Testis (tissue), 3 donors: ENCODE results near the gene JMJD6. TPM values are rescaled to one million over a fixed set of nuclear protein-coding genes. Genes with fewer than 3 reads are reported as not detected.

ENCODE experiments used
- DNase-seq: peaks from one replicate; pipeline ENCODE4 v3.0.0-alpha.2; 2019
- H3K27ac ChIP-seq, 2 donors: fragments of 200-600 bp; sonication (generic); one replicate each; pipeline ENCODE4 v1.5.1; 2019
- H3K27me3 ChIP-seq: fragments of 200-600 bp; sonication (generic); one replicate; pipeline ENCODE4 v1.5.1; 2019
- H3K36me3 ChIP-seq: fragments of 200-600 bp; sonication (generic); one replicate; pipeline ENCODE4 v1.5.1; 2017; ENCODE audit warnings: low read depth; ENCODE audit errors: missing control alignments
- H3K4me1 ChIP-seq: fragments of 200-600 bp; sonication (generic); one replicate; pipeline ENCODE4 v1.5.1; 2019
- H3K4me3 ChIP-seq, 2 donors: fragments of 200-600 bp; sonication (generic); one replicate each; pipeline ENCODE4 v1.5.1; 2017 to 2019
- H3K9me3 ChIP-seq: fragments of 200-600 bp; sonication (generic); one replicate; pipeline ENCODE4 v1.5.1; 2017
- CTCF ChIP-seq, 3 experiments: fragments of 450-650 bp in 2 of 3; fragments of 200-600 bp in 1 of 3; sonication (generic) in 1 of 3; IDR thresholded peaks; one replicate each; pipeline ENCODE4 v1.5.1; 2016 to 2019; ENCODE audit warnings: antibody characterized with exemption in 3 of 3, mild to moderate bottlenecking in 2 of 3, moderate library complexity in 1 of 3
- POLR2A ChIP-seq: fragments of 450-650 bp; IDR thresholded peaks from one replicate; pipeline ENCODE4 v1.6.1; 2017; ENCODE audit warnings: antibody characterized with exemption, mild to moderate bottlenecking, moderate library complexity
- WGBS, 2 donors: methylation state at CpG; one replicate each; pipeline ENCODE4 v1.1.5; 2018; 5-methylcytosine and 5-hydroxymethylcytosine counted together
- intact Hi-C: fragments of 100-400 bp; cut with DNase I; formaldehyde crosslinking; loops from one replicate; pipeline ENCODE4 v1.15.1; 2023; ENCODE audit warnings: low total_unique reads
- polyA plus RNA-seq: library from polyadenylated mRNA; stranded (reverse); fragments of 350-450 nt; fragmentation: Illumina TruSeq; extraction: RNeasy Lipid Tissue Mini Kit (QIAGEN cat#74804); gene quantifications from one replicate; pipeline ENCODE4 v1.2.3, GENCODE V29; 2014; ENCODE audit warnings: low read depth, low replicate concordance; ENCODE audit not compliant: insufficient read depth
- total RNA-seq, 2 donors: library from RNA; depleted of rRNA; stranded (reverse); fragments of >200 nt; gene quantifications; one replicate each; pipeline ENCODE4 v1.2.3, GENCODE V29; 2016

JMJD6 gene
- total and polyA plus RNA-seq, 3 donors from 2014 or later = 31.7 to 44.6 (median 40.5) TPM

DNA sequence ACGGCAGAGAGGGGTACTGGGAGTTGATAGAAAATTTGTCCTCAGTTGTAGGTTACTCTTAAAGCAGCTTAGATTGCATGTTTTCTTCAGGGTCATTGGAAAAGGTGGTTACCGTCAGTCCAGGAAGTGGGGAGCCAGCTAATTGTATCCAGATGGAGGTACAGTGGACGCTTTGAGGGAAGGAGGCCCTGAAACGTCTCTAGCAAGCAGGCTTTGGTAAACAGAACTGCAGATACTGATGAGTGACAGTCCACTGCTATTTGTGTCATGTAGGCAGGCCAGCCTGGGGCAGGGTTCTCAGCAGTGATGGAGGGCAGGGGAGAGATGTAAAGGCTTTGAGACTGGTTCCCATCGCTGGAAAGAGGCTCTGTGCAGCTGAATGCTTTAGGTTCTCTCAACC is 52.7 kb downstream of the JMJD6 start:
- Histone ChIP-seq H3K36me3 (no peaks in the 10 kb centered on the region), H3K27me3 (no peaks in the 10 kb centered on the region), H3K4me1 (peaks cover 11% of the 10 kb centered on the region), H3K4me3 (no peak overlapping the region), H3K9me3 (no peaks in the 10 kb centered on the region), H3K27ac (no peak overlapping the region)
- intact Hi-C loops = no loop called here
- 39 to 66% methylated on average over 5 of the region's 5 CpGs for WGBS, 2 donors
- TF ChIP-seq CTCF (IDR thresholded peaks at IDR 0.05) = no peak
- no peak for TF ChIP-seq POLR2A
- DNase-seq = no peak

DNA sequence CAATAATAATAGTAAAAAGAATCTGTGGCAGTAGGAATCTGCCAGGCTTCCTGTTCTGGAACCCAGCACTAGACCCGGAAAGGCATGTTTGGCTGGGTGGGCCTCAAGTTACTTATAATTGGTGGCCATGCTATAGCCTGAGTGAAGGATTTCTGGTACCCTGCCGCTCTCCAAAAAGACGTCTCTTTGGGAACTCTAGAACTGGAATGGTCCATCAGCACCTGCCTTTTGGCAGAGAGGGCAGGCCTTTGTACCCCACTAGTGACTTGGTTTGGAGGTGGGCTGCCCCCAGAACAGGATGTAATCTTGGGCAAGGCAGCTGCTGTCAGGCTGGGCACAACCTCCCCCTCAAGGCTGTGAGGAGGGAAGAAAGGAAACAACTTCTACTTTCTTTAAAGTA is 53.5 kb downstream of the JMJD6 start:
- Histone ChIP-seq H3K4me1 (peaks cover 11% of the 10 kb centered on the region), H3K36me3 (no peaks in the 10 kb centered on the region), H3K4me3 (no peak overlapping the region), H3K27ac (peak overlapping the region in 1 of 2 donors; percentile 8), H3K27me3 (no peaks in the 10 kb centered on the region), H3K9me3 (no peaks in the 10 kb centered on the region)
- TF ChIP-seq POLR2A = no peak
- TF ChIP-seq CTCF (IDR thresholded peaks at IDR 0.05) = no peak
- 77 to 79% methylated on average over 3 of the region's 3 CpGs for WGBS, 2 donors
- intact Hi-C loops = no loop called here
- no peak for DNase-seq

DNA sequence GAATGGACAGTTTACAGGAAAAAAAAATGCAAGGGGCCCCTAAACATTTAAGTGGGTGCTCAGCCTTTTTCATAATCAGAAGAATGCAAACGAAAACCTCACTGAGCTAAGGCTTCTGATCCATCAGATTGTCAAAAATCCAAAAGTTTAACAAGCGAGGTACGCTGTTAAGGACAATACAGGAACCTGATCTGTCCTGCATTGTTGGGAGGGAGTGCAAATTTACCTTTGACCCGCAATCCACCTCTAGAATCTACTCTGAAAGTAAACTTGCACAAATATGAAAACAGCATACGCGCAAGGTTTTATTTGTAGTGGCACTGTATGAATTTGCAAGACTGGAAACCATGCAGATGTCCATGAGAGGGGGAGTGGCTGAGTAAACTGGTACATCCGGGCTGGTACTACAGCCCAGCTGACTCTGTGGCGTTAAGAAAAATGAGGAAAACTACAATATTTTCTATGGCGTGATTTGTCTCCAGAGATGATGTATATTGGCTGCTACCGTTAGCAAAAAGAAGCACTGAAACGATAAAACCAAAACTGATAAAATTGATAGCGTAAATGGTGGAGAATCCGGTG is 54.0 kb downstream of the JMJD6 start:
- H3K27me3 ChIP-seq = no peaks in the 10 kb centered on the region
- 44 to 46% methylated on average over 13 of the region's 13 CpGs for WGBS, 2 donors
- DNase-seq = no peak
- peak overlapping the region; percentile 46 to 71 for H3K4me3 ChIP-seq
- H3K27ac ChIP-seq = peak overlapping the region; percentile 69 to 76
- TF ChIP-seq POLR2A = no peak
- no peak for TF ChIP-seq CTCF (IDR thresholded peaks at IDR 0.05)
- intact Hi-C loops = no loop called here
- peaks cover 11% of the 10 kb centered on the region for H3K4me1 ChIP-seq
- H3K9me3 ChIP-seq = no peaks in the 10 kb centered on the region
- H3K36me3 ChIP-seq = no peaks in the 10 kb centered on the region

GRCh38 chr17:76671912-76672262 is 54.5 kb downstream of the JMJD6 start:
- Histone ChIP-seq H3K27ac (peak overlapping the region; percentile 69 to 76), H3K27me3 (no peaks in the 10 kb centered on the region), H3K36me3 (no peaks in the 10 kb centered on the region), H3K4me3 (peak overlapping the region; percentile 46 to 71), H3K4me1 (peaks cover 11% of the 10 kb centered on the region), H3K9me3 (no peaks in the 10 kb centered on the region)
- intact Hi-C loops = no loop called here
- WGBS, 2 donors = 0% methylated on average over 19 of the region's 19 CpGs
- DNase-seq = no peak
- TF ChIP-seq CTCF (IDR thresholded peaks at IDR 0.05) (peak in 1 of 3 experiments; percentile 23), POLR2A (no peak)
